Measurements from ENCODE around the gene DDIT4. TPM values are rescaled to one million over a fixed set of nuclear protein-coding genes. Genes with fewer than 3 reads are reported as not detected.
A peak's percentile ranks its signal among the peaks of the same experiment; 100 is the strongest.

The DDIT4 gene
- total and polyA plus RNA-seq, 2 of the 8 experiments (the other 6 are each of a cell fraction or from before 2014, with no cell fraction given) = 47.4 to 108 TPM

- TF ChIP-seq CTCF (IDR thresholded peaks at IDR 0.05; ENCODE audit: control extremely low read depth in 1 of 3, insufficient read depth in 1 of 3, low read depth in 1 of 3, low read length in 3 of 3) (no peak), HDAC2 (IDR thresholded peaks at IDR 0.05; ENCODE audit: borderline replicate concordance in 1 of 2, low read depth in 2 of 2, low read length in 2 of 2) (peak in 1 of 2 experiments; percentile 8; a peak in 1 of 4 replicates), USF2 (IDR thresholded peaks at IDR 0.05; ENCODE audit: low read length) (no peak), ZNF274 (IDR thresholded peaks at IDR 0.05; ENCODE audit: borderline replicate concordance, extremely low read depth, low read length) (no peak), KDM4A (IDR thresholded peaks at IDR 0.05; ENCODE audit: low read depth, low read length, severe bottlenecking) (no peak), CHD2 (IDR thresholded peaks at IDR 0.05; ENCODE audit: low read length) (no peak), POLR2AphosphoS5 (IDR thresholded peaks at IDR 0.05; ENCODE audit: low read depth, low read length) (0 out of 2 replicates have a peak, but pooled peaks have one; percentile 12), KDM5A (IDR thresholded peaks at IDR 0.05; ENCODE audit: low read length) (no peak), TCF12 (IDR thresholded peaks at IDR 0.05; ENCODE audit: low read depth, low read length) (no peak), SP1 (IDR thresholded peaks at IDR 0.05; ENCODE audit: low read depth, low read length) (no peak), POLR2A (IDR thresholded peaks at IDR 0.05; ENCODE audit: control extremely low read depth in 1 of 2, low read depth in 2 of 2, low read length in 2 of 2) (no peak)
Measured at GRCh38 chr10:72297281-72297804, 23.6 kb downstream of the DDIT4 start (continued).

Measured in H1 (cell line).